ENCODE data around the gene SMPD4.
"Not testable (repeated sequence)": the region's sequence is repeated elsewhere in the genome, so short reads cannot be mapped to it uniquely, and the experiment has no call there.

- not testable (repeated sequence) for TF ChIP-seq TAF1 (CRISPR knock-in tag; IDR thresholded peaks at IDR 0.05); SUZ12 (IDR thresholded peaks at IDR 0.05; ENCODE audit: low read depth, low read length); POLR2A (IDR thresholded peaks at IDR 0.05; ENCODE audit: insufficient read depth in 1 of 2, low read depth in 2 of 2, low read length in 2 of 2); YY1 (IDR thresholded peaks at IDR 0.05; ENCODE audit: insufficient read depth, insufficient replicate concordance, low read depth, low read length); AKNA (CRISPR knock-in tag; IDR thresholded peaks at IDR 0.05; ENCODE audit: borderline replicate concordance); ZNF24 (IDR thresholded peaks at IDR 0.05); ZNF280D (CRISPR knock-in tag; IDR thresholded peaks at IDR 0.05); CENPT (CRISPR knock-in tag; IDR thresholded peaks at IDR 0.05; ENCODE audit: low read depth); ZNF362 (CRISPR knock-in tag; IDR thresholded peaks at IDR 0.05; ENCODE audit: borderline replicate concordance)
- TF ChIP-seq CTCF (CRISPR knock-in tag; IDR thresholded peaks at IDR 0.05) = peak; percentile 9; the same call in 1 of the 2 replicates
These were observed 36.4 kb downstream of the SMPD4 start, which contains the start of gene CCDC74B for GRCh38 chr2:130145006-130145414.

All from HepG2 (cell line).